Testis (tissue), 2 donors: ENCODE results near the gene NELL2.

Source experiments
- POLR2A ChIP-seq: fragments of 450-650 bp; IDR thresholded peaks from one replicate; pipeline ENCODE4 v1.6.1; 2017; ENCODE audit warnings: antibody characterized with exemption, mild to moderate bottlenecking, moderate library complexity
- TF ChIP-seq, protein P1 (sequence below), 3 experiments: fragments of 450-650 bp in 2 of 3; fragments of 200-600 bp in 1 of 3; sonication (generic) in 1 of 3; IDR thresholded peaks; one replicate each; pipeline ENCODE4 v1.5.1; 2016 to 2019; ENCODE audit warnings: antibody characterized with exemption in 3 of 3, mild to moderate bottlenecking in 2 of 3, moderate library complexity in 1 of 3

DNA sequence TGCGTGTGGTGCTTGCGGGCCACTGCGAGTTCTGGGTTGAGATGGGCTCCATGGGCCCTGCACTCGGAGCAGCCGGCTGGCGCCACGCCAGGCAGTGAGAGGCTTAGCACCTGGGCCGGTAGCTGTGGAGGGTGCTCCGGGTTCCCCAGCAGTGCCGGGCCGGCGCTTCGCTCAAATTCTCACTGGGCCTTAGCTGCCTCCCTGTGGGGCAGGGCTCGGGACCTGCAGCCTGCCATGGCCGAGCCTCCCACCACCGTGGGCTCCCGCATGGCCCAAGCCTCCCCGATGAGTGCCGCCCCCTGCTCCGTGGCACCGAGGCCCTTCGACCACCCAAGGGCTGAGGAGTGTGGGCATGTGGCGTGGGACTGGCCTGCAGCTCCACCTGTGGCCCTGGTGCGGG, 375.7 kb downstream of the NELL2 start:
- TF ChIP-seq, protein P1, sequence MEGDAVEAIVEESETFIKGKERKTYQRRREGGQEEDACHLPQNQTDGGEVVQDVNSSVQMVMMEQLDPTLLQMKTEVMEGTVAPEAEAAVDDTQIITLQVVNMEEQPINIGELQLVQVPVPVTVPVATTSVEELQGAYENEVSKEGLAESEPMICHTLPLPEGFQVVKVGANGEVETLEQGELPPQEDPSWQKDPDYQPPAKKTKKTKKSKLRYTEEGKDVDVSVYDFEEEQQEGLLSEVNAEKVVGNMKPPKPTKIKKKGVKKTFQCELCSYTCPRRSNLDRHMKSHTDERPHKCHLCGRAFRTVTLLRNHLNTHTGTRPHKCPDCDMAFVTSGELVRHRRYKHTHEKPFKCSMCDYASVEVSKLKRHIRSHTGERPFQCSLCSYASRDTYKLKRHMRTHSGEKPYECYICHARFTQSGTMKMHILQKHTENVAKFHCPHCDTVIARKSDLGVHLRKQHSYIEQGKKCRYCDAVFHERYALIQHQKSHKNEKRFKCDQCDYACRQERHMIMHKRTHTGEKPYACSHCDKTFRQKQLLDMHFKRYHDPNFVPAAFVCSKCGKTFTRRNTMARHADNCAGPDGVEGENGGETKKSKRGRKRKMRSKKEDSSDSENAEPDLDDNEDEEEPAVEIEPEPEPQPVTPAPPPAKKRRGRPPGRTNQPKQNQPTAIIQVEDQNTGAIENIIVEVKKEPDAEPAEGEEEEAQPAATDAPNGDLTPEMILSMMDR (IDR thresholded peaks at IDR 0.05) = no peak
- no peak for TF ChIP-seq POLR2A
